ENCODE results near the gene MAP3K21. TPM values are rescaled to one million over a fixed set of nuclear protein-coding genes. Genes with fewer than 3 reads are reported as not detected.

Gene MAP3K21
- total RNA-seq, 2 donors from 2014 or later, result 0.62 to 0.63 TPM

- ATAC-seq (no peak), DNase-seq (no peak)
- intact Hi-C loops (cut with DNase I), result no loop called here
These were observed 48.1 kb downstream of the MAP3K21 start for GRCh38 chr1:233375653-233376052.

GRCh38 chr1:233376382-233377110 lies 49.0 kb downstream of the MAP3K21 start:
- DNase-seq (no peak), ATAC-seq (no peak)
- intact Hi-C loops (cut with DNase I), result no loop called here

- intact Hi-C loops (cut with DNase I), result no loop called here
- no peak for ATAC-seq
These were observed 52.4 kb downstream of the MAP3K21 start for GRCh38 chr1:233379869-233380438.

GRCh38 chr1:233381806-233382205 lies 54.3 kb downstream of the MAP3K21 start:
- no peak for DNase-seq
- intact Hi-C loops (cut with DNase I), result no loop called here
- no peak for ATAC-seq

More at GRCh38 chr1:233379869-233380438, 52.4 kb downstream of the MAP3K21 start:
- DNase-seq, result no peak

- DNase-seq, result no peak
- intact Hi-C loops (cut with DNase I), result no loop called here
- no peak for ATAC-seq
These were observed 56.5 kb downstream of the MAP3K21 start for GRCh38 chr1:233383984-233384383.

GRCh38 chr1:233386336-233386735 lies 58.8 kb downstream of the MAP3K21 start:
- DNase-seq (no peak), ATAC-seq (no peak)
- intact Hi-C loops (cut with DNase I), result no loop called here

GRCh38 chr1:233387585-233387984 lies 60.1 kb downstream of the MAP3K21 start:
- DNase-seq (no peak), ATAC-seq (no peak)
- intact Hi-C loops (cut with DNase I), result no loop called here

- no peak for DNase-seq
- intact Hi-C loops (cut with DNase I), result no loop called here
- no peak for ATAC-seq
These were observed 61.6 kb downstream of the MAP3K21 start for GRCh38 chr1:233389169-233389568.

- ATAC-seq (no peak), DNase-seq (no peak)
- intact Hi-C loops (cut with DNase I), result no loop called here
These were observed 62.4 kb downstream of the MAP3K21 start for GRCh38 chr1:233389893-233390292.

- ATAC-seq (no peak), DNase-seq (no peak)
- intact Hi-C loops (cut with DNase I), result no loop called here
These were observed 63.6 kb downstream of the MAP3K21 start for GRCh38 chr1:233390842-233391737.

- ATAC-seq (no peak), DNase-seq (no peak)
- intact Hi-C loops (cut with DNase I), result no loop called here
These were observed 65.7 kb downstream of the MAP3K21 start for GRCh38 chr1:233393084-233393840.

- ATAC-seq (peak; percentile 34 to 44), DNase-seq (no peak)
- intact Hi-C loops (cut with DNase I), result loop anchor here in 1 of 2 donors (2.0 kb wide), 1 partner anchor 673 kb away; no protein-coding TSS in a partner anchor
These were observed 66.6 kb downstream of the MAP3K21 start for GRCh38 chr1:233393926-233394680.

GRCh38 chr1:233394860-233395717 lies 67.6 kb downstream of the MAP3K21 start:
- DNase-seq, result no peak
- peak; percentile 76 to 77 for ATAC-seq
- intact Hi-C loops (cut with DNase I), result loop anchor here in 1 of 2 donors (2.0 kb wide), 1 partner anchor 672 kb away; no protein-coding TSS in a partner anchor

- intact Hi-C loops (cut with DNase I), result loop anchor here in 1 of 2 donors (2.0 kb wide), 1 partner anchor 671 kb away; no protein-coding TSS in a partner anchor
- ATAC-seq, result no peak
- no peak for DNase-seq
These were observed 68.5 kb downstream of the MAP3K21 start for GRCh38 chr1:233395863-233396646.

- DNase-seq, result no peak
- intact Hi-C loops (cut with DNase I), result no loop called here
- peak in 1 of 2 donors; percentile 34 for ATAC-seq
These were observed 78.9 kb downstream of the MAP3K21 start for GRCh38 chr1:233406339-233406960.

- ATAC-seq (no peak), DNase-seq (no peak)
- intact Hi-C loops (cut with DNase I), result no loop called here
These were observed 79.6 kb downstream of the MAP3K21 start for GRCh38 chr1:233406994-233407631.
